ENCODE results near the gene CDKN2AIPNL.

CDKN2AIPNL gene

DNA sequence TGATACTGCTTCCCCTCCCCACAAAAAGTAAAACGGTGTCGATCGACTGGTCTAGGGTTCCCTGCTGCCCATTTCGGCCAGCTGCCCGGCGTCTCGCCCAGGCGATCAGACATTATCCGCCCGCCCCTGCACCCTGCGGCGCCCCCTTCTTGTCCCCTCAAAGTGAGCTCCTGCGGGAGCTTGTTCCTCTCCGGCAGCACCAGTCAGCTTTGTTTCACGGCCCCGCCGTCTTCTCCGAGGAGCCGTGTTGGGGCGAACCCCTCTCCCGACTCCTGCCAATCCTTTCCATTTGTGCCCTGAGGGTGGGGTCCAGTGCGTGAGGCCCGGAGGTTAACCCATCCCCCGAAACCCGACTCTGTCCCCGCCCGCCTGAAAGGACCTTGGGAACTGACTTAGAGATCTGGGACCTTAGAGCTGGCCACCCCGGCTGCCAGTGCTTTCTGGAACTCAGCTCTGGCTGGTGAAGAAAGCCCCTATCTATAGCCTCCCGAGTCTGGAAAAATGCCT, 39.8 kb downstream of the CDKN2AIPNL start:
- Histone ChIP-seq H3K36me3 (ENCODE audit: control insufficient read depth, insufficient read depth, low read length) (peaks cover 27% of the 10 kb centered on the region), H3K9ac (ENCODE audit: low read length) (peak overlapping the region; percentile 98), H3K9me3 (ENCODE audit: control insufficient read depth, insufficient read depth, low read depth, low read length) (no peaks in the 10 kb centered on the region), H3K27me3 (ENCODE audit: control insufficient read depth, insufficient read depth, low read length) (no peaks in the 10 kb centered on the region), H3K4me3 (ENCODE audit: low read depth, low read length) (peak overlapping the region; percentile 100), H3K27ac (ENCODE audit: low read depth, low read length) (peak overlapping the region; percentile 100), H3K4me1 (ENCODE audit: control insufficient read depth, insufficient read depth, low read length) (peaks cover 6% of the 10 kb centered on the region; the same call in 1 of the 2 replicates)

DNA sequence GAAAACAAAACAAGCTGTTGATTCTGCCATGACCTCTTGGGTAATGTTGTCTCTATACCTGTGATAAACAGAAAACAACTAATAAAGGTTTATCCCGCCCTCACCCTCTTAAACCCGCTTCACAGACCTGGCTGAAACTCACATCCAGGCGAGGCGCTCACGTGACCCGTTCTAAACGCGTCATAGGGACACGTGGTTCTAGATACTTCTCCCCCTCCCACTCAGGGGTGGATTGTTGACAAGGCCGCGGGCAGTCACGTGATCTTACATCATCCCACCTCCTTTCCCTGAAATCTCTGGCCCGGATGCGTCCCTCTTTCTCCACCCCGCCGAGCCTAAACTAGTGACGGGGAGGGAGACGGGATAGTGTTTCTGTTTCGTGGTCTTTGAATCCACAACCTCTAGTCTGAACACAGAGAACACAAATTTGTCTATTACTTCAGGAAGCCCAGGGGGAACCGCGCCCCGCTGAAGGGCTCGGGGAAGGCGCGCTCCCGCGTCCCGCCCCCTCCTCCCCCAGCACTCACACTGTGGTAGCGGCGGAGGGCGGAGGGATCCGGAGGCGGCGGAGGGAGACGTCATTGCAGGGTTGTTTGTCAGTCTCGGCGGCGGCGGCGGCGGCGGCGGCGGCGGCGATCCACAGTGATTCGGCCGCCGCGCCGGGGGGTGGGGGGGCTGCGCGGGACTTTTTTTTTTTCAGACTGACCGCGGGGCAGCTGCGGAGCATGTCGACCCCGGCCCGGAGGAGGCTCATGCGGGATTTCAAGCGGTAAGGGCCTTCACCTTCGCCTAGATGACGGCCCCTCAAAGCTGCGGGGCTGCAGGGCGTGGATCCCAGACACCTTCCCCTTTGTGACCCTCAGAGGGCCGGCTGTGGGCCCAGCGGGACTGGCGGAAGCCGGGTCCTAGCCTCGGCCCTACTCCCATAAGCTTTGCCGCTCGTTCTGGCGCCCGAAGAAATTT, 40.5 kb downstream of the CDKN2AIPNL start, which contains the start of gene UBE2B:
Gene UBE2B (plus strand): TSS at position 699 of the 963 bp plus-strand sequence. CDS start 27 bp downstream, at position 726.
- Histone ChIP-seq H3K27ac (ENCODE audit: low read depth, low read length) (peak within 1 kb of the TSS; percentile 100), H3K4me3 (ENCODE audit: low read depth, low read length) (peak within 1 kb of the TSS; percentile 100), H3K27me3 (ENCODE audit: control insufficient read depth, insufficient read depth, low read length) (no peaks in the 10 kb centered on the region), H3K9me3 (ENCODE audit: control insufficient read depth, insufficient read depth, low read depth, low read length) (no peaks in the 10 kb centered on the region), H3K36me3 (ENCODE audit: control insufficient read depth, insufficient read depth, low read length) (peaks cover 20% of the 10 kb centered on the region), H3K9ac (ENCODE audit: low read length) (peak within 1 kb of the TSS; percentile 98), H3K4me1 (ENCODE audit: control insufficient read depth, insufficient read depth, low read length) (peaks cover 6% of the 10 kb centered on the region; the same call in 1 of the 2 replicates)

DNA sequence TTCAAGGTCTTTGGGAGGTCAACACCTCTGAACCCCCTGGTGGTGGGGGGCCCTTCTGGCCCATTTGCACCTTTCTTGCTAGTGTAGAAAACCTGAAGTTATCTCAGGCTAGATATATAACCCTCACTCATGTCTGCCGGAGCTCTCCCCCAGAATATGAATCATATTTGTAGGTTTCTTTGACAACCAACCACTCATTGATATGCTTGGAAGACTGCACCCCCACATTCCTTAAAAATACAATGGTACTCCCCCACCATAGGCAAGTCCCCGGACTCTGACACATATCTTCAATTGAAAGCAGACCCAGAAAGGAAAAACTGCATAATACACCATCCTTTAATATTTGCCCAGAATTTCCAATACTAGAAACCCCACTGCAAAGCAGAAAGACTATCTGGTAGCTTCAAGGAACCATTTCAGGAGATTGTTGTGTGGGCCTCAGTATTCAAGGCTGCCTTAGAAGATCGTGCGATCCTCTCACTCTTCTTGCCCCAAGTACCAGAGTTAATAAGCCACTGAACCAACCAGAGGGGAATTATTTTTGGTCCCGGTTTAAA, 41.3 kb downstream of the CDKN2AIPNL start:
- H3K9ac ChIP-seq (ENCODE audit: low read length), result peak overlapping the region; percentile 98
- H3K36me3 ChIP-seq (ENCODE audit: control insufficient read depth, insufficient read depth, low read length), result peaks cover 17% of the 10 kb centered on the region
- peak overlapping the region; percentile 100 for H3K4me3 ChIP-seq (ENCODE audit: low read depth, low read length)
- peak overlapping the region; percentile 100; the same call in 1 of the 2 replicates for H3K27ac ChIP-seq (ENCODE audit: low read depth, low read length)
- no peaks in the 10 kb centered on the region for H3K9me3 ChIP-seq (ENCODE audit: control insufficient read depth, insufficient read depth, low read depth, low read length)
- H3K4me1 ChIP-seq (ENCODE audit: control insufficient read depth, insufficient read depth, low read length), result peaks cover 6% of the 10 kb centered on the region
- no peaks in the 10 kb centered on the region for H3K27me3 ChIP-seq (ENCODE audit: control insufficient read depth, insufficient read depth, low read length)

DNA sequence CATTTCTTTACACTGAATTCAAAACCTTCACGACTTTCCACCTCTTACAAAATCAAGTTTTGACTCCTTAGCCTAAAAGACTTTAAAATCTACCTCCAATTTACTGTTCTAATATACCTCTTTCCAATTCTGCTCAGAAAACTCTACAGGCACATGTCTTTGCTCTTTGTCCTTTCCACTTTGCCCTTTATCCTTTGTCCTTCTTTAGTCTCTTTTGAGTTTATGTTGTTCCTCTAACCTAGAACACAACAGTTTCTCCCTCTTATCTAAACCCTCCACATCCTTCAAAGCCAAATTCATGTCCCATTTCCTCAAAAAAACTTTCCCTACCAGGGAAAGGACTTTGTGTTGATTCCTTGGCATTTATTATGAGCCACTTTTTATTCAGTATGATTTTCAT, 46.1 kb downstream of the CDKN2AIPNL start:
- Histone ChIP-seq H3K4me1 (ENCODE audit: control insufficient read depth, insufficient read depth, low read length) (peaks cover 6% of the 10 kb centered on the region; the same call in 1 of the 2 replicates), H3K27ac (ENCODE audit: low read depth, low read length) (no peak overlapping the region), H3K9me3 (ENCODE audit: control insufficient read depth, insufficient read depth, low read depth, low read length) (no peaks in the 10 kb centered on the region), H3K27me3 (ENCODE audit: control insufficient read depth, insufficient read depth, low read length) (no peaks in the 10 kb centered on the region), H3K9ac (ENCODE audit: low read length) (no peak overlapping the region), H3K36me3 (ENCODE audit: control insufficient read depth, insufficient read depth, low read length) (no peaks in the 10 kb centered on the region), H3K4me3 (ENCODE audit: low read depth, low read length) (no peak overlapping the region)

DNA sequence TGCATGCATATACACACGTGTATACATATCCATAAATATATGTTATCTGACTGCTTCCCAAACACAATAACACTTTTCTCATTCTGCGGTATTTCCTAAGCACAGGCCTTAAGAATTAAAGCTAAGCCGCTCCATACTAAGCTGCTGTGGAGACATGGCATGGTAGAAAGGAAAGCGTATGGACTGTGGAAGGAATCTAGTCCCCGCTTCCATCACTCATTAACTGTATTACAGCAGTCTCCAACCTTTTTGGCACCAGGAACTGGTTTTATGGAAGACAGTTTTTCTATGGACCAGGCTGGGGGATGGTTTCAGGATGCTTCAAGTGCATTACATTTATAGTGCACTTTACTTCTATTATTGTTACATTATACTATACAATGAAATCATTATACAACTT, 56.0 kb downstream of the CDKN2AIPNL start:
- no peaks in the 10 kb centered on the region for H3K36me3 ChIP-seq (ENCODE audit: control insufficient read depth, insufficient read depth, low read length)
- H3K27me3 ChIP-seq (ENCODE audit: control insufficient read depth, insufficient read depth, low read length), result no peaks in the 10 kb centered on the region
- H3K4me1 ChIP-seq (ENCODE audit: control insufficient read depth, insufficient read depth, low read length), result no peaks in the 10 kb centered on the region
- no peak overlapping the region for H3K4me3 ChIP-seq (ENCODE audit: low read depth, low read length)
- no peak overlapping the region for H3K9ac ChIP-seq (ENCODE audit: low read length)
- no peak overlapping the region for H3K27ac ChIP-seq (ENCODE audit: low read depth, low read length)
- H3K9me3 ChIP-seq (ENCODE audit: control insufficient read depth, insufficient read depth, low read depth, low read length), result no peaks in the 10 kb centered on the region

Measured in HUES6 (cell line).